HG03558 (cell line): ENCODE measurements around the gene NFATC1.

Source experiments
- ATAC-seq: cut with Tn5 transposase; IDR thresholded peaks from one replicate; pipeline ENCODE4 v1.9.1; 2021; ENCODE audit warnings: moderate number of reproducible peaks; ENCODE audit not compliant: unreplicated experiment; ENCODE audit errors: extremely low read depth

Gene NFATC1

GRCh38 chr18:79574938-79575525, 179.3 kb downstream of the NFATC1 start:
- no peak for ATAC-seq

- ATAC-seq, result no peak
Observed at GRCh38 chr18:79575891-79576685, 180.4 kb downstream of the NFATC1 start.

GRCh38 chr18:79576686-79577351, 181.1 kb downstream of the NFATC1 start:
- no peak for ATAC-seq

GRCh38 chr18:79577451-79578395, 182.0 kb downstream of the NFATC1 start:
- no peak for ATAC-seq

- no peak for ATAC-seq
Observed at GRCh38 chr18:79578396-79579260, 182.9 kb downstream of the NFATC1 start.
